Stimulated activated effector memory CD8-positive, alpha-beta T cell treated with anti-CD3 and anti-CD28 coated beads, Interleukin-12 subunit alpha, Interleukin-12 subunit beta, amount 100 ng/mL, for 72 hours (primary cell): Measurements from ENCODE around the gene IST1.
A peak's percentile ranks its signal among the peaks of the same experiment; 100 is the strongest.
"Not testable (repeated sequence)": the region's sequence is repeated elsewhere in the genome, so short reads cannot be mapped to it uniquely, and the experiment has no call there.

Experiments
- ATAC-seq: fragments of 150-1000 bp; cut with Tn5 transposase; 2 replicates; pipeline ENCODE4 v1.10.0; 2021
- DNase-seq, 2 donors: peaks; one replicate each; pipeline ENCODE4 v3.0.0; 2021 to 2022; ENCODE audit warnings: low spot score in 2 of 2
- H3K27ac Mint-ChIP-seq: one replicate; pipeline ENCODE4 v1.8.0; 2022; ENCODE audit warnings: mild to moderate bottlenecking, mixed read lengths
- H3K36me3 Mint-ChIP-seq: one replicate; pipeline ENCODE4 v1.8.0; 2022; ENCODE audit warnings: mild to moderate bottlenecking, mixed read lengths
- H3K4me1 Mint-ChIP-seq: one replicate; pipeline ENCODE4 v1.8.0; 2022; ENCODE audit warnings: mixed read lengths
- H3K4me3 Mint-ChIP-seq: one replicate; pipeline ENCODE4 v1.8.0; 2022; ENCODE audit warnings: mild to moderate bottlenecking, mixed read lengths
- H3K9me3 Mint-ChIP-seq: one replicate; pipeline ENCODE4 v1.8.0; 2022; ENCODE audit warnings: mixed read lengths

Gene IST1

DNA sequence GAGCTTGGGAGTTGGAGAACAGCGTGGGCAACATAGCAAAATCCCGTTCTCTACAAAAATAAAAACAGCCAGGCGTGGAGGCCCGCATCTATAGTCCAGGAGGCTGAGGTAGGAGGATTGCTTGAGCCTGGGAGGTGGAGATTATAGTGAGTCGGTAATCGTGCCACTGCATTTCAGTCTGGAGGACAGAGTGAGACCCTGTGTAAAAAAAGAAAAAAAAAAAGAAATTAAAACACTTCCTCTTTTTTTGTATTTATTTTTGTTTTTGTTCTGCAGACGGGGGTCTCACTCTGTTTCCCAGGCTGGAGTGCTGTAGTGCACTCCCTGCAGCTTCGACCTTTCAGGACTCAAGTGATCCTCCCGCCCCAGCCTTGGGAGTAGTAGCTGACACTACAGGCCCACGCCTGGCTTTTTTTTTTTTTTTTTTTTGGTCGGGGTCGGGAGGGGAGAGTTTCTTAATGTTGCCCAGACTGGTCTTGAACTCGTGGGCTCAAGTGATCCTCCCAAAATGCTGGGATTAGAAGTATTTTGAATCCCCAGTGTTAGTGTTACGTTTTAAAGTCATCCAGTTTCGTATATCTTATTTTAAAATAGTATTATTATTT, 1.5 kb downstream of the IST1 start:
- Mint-ChIP-seq H3K36me3 (peaks cover 59% of the 10 kb centered on the region), H3K4me1 (peaks cover 34% of the 10 kb centered on the region), H3K27ac (peak overlapping the region; percentile 96), H3K9me3 (no peaks in the 10 kb centered on the region), H3K4me3 (peak overlapping the region; percentile 92)
- DNase-seq, result no peak
- ATAC-seq, result no peak

DNA sequence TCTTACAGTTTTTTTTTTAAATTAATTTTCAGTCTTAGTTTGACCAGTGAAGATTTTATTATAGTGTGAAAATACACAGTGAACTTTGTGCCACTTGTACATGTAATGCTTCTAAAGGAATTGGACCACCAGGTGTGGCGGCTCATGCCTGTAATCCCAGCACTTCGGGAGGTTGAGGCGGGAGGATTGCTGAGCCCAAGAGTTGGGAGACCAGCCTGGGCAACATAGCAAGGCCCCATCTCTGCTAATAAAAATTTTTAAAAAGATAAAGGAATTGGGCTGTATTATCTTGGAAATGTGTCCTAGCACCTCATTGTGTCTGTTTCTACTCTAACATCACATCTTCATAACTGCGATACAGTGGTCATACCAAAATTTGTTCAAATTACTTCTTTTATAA, 3.8 kb downstream of the IST1 start:
- peaks cover 81% of the 10 kb centered on the region for H3K36me3 Mint-ChIP-seq
- ATAC-seq (no peak), DNase-seq (no peak)
- peak overlapping the region; percentile 37 for H3K4me3 Mint-ChIP-seq
- H3K9me3 Mint-ChIP-seq, result peaks cover 2% of the 10 kb centered on the region
- H3K27ac Mint-ChIP-seq, result peak overlapping the region; percentile 55
- peaks cover 50% of the 10 kb centered on the region for H3K4me1 Mint-ChIP-seq

DNA sequence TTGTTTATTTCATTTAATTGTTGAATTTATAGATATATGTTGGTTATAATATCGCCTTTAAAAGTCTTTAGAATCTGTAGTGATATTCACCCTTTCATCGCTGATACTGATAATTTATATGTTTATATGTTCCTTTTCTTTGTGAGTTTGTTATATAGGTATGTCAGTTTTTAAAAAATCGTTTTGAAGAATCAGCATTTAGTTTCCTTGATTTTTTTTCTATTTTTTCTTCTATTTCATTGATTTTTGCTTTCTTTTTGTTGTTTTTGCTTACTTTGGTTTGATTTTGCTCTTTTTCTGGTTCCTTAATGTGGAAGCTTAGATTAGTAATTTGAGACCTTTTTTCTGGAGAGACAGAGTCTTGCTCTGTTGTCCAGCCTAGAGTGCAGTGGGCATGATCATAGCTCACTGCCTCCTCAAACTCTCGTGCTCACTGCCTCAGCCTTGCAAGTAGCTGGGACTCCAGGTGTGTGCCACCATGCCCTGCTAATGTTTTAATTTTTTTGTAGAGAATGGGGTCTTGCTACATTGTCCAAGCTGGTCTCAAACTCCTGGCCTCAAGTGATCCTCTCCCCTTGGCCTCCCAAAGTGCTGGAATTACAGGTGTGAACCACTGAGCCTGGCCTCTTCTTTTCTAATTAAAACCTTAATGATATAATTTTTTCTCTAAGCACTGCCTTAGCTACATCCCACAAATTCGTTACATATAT, 7.5 kb downstream of the IST1 start:
- H3K4me1 Mint-ChIP-seq, result peaks cover 76% of the 10 kb centered on the region
- DNase-seq (no peak), ATAC-seq (no peak)
- peak overlapping the region; percentile 39 for H3K4me3 Mint-ChIP-seq
- H3K36me3 Mint-ChIP-seq, result peaks cover 90% of the 10 kb centered on the region
- H3K27ac Mint-ChIP-seq, result no peak overlapping the region
- peaks cover 2% of the 10 kb centered on the region for H3K9me3 Mint-ChIP-seq

DNA sequence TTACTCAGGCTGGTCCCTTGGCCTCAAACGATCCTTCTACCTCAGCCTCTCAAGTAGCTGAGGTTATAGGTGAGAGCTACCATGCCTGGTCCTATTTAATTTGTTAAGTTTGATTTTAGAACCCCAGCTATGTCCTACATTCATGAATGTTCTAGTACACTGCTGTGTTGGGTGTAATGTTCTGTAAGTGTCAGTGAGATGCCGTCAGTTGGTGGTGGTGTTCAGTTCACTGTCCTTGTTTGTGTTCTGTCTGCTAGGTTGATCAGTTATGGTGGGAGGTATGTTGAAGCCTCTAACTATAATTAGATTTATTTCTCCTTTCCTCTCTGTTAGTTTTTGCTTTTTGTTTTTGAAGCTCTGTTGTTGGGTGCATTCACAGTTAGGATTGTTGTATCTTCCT, 8.3 kb downstream of the IST1 start:
- DNase-seq (no peak), ATAC-seq (no peak)
- Mint-ChIP-seq H3K9me3 (peaks cover 2% of the 10 kb centered on the region), H3K4me3 (no peak overlapping the region), H3K36me3 (peaks cover 90% of the 10 kb centered on the region), H3K27ac (no peak overlapping the region), H3K4me1 (peaks cover 84% of the 10 kb centered on the region)

DNA sequence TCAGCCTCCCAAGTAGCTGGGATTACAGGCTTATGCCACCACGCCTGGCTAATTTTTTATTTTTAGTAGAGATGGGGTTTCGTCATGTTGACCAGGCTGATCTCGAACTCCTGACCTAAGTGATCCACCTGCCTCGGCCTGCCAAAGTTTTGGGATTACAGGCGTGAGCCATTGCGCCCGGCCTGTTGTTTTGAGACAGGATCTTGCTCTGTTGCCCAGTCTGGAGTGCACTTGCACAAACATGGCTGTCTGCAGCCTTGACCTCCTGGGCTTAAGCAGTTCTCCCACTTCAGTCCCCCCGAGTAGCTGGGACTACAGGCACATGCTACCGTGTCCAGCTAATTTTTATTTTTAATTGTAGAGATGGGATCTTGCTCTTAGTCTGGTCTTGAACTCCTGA, 8.9 kb downstream of the IST1 start:
- no peak for DNase-seq
- no peak for ATAC-seq
- H3K4me1 Mint-ChIP-seq, result peaks cover 85% of the 10 kb centered on the region
- H3K27ac Mint-ChIP-seq, result peak overlapping the region; percentile 48
- peaks cover 90% of the 10 kb centered on the region for H3K36me3 Mint-ChIP-seq
- H3K9me3 Mint-ChIP-seq, result peaks cover 2% of the 10 kb centered on the region
- H3K4me3 Mint-ChIP-seq, result no peak overlapping the region

DNA sequence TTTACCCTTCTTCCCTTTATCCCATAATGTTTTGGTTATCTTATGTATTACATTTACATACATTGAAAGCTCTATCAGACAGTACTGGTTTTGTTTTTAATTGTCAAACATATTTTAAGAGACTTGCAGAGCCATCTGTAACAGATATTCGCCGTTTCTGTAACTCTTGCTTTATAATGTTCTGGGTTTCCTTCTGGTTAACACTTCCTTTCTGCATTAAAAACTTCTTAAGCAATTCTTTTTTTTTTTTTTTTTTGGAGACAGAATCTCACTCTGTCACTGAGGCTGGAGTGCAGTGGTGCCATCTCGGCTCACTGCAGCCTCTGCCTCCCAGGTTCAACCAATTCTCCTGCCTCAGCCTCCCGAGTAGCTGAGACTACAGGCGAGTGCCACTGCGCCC, 10.4 kb downstream of the IST1 start:
- not testable (repeated sequence) for DNase-seq

DNA sequence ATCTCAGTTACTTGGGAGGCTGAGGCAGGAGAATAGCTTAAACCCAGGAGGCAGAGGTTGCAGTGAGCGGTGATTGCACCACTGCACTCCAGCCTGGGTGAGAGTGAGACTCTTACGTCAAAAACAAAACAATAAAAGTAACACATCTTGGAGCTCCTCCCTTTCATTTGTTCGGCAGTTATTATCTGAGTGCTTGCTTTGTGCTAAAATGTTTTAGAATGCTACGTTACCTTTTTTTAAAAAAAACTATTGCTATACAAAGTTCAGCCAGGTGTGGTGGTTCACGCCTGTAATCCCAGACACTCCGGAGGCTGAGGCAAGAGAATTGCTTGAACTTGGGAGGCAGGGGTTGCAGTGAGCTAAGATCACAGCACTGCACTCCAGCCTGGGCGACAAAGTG, 15.8 kb downstream of the IST1 start:
- H3K27ac Mint-ChIP-seq, result no peak overlapping the region
- ATAC-seq (no peak), DNase-seq (no peak)
- H3K4me1 Mint-ChIP-seq, result peaks cover 72% of the 10 kb centered on the region
- no peaks in the 10 kb centered on the region for H3K9me3 Mint-ChIP-seq
- no peak overlapping the region for H3K4me3 Mint-ChIP-seq
- H3K36me3 Mint-ChIP-seq, result peaks cover 98% of the 10 kb centered on the region

More for the DNA sequence above, 10.4 kb downstream of the IST1 start:
- not testable (repeated sequence) for ATAC-seq, H3K9me3 Mint-ChIP-seq
- peaks cover 77% of the 10 kb centered on the region for H3K4me1 Mint-ChIP-seq
- peak overlapping the region; percentile 33 for H3K4me3 Mint-ChIP-seq
- peak overlapping the region; percentile 26 for H3K27ac Mint-ChIP-seq
- peaks cover 90% of the 10 kb centered on the region for H3K36me3 Mint-ChIP-seq

DNA sequence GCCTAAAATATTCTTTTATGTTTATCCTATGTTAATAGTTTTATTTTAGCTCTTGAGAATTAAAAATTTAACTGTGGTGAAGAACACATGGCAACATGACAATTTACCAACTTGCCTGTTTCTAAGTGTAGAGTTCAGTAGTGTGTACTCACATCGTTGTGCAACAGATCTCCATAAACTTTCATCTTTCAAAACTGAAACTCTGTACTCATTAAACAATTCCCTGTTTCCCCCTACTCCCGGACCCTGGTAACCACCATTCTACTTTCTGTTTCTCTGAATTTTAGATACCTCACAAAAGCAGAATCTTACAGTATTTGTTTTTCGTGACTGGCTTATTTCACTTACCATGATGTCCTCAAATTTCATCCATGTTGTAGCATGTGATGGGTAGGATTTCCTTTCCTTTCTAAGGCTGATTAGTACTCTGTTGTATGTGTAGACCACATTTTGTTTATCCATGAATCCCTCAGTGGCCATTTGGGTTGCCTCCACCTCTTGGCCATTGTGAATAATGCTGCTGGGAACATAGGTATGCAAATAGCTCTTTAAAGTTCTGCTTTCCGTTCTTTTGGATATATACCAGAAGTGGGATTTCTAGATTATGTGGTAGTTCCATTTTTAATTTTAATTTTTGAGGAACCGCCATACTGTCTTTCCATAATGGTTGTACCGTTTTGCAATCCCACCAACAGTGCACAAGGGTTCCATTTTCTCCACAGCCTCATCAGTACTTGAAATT, 17.4 kb downstream of the IST1 start:
- ATAC-seq (no peak), DNase-seq (no peak)
- H3K27ac Mint-ChIP-seq, result peak overlapping the region; percentile 11
- H3K9me3 Mint-ChIP-seq, result no peaks in the 10 kb centered on the region
- peaks cover 98% of the 10 kb centered on the region for H3K36me3 Mint-ChIP-seq
- peaks cover 64% of the 10 kb centered on the region for H3K4me1 Mint-ChIP-seq
- H3K4me3 Mint-ChIP-seq, result no peak overlapping the region

DNA sequence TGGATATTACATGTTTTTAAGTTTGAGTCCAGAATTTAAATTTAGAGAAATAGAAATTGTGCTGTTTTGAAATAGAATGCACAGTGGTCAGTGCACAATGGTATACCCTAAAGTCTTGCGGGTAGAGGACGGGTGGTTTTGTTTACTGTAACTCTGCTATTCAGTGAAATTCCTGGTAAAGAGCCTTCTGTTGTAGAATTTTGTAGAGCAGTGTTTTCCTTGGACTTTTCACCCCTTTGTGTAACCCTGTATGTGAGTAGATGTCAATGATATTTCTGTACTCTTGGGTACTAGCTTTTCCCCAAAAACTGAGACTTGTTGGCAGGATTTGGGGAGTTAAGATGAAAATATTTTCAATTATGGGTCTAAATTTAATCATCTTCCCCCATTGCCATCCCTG, 19.5 kb downstream of the IST1 start:
- Mint-ChIP-seq H3K27ac (peak overlapping the region; percentile 77), H3K9me3 (no peaks in the 10 kb centered on the region), H3K36me3 (peaks cover 98% of the 10 kb centered on the region), H3K4me1 (peaks cover 61% of the 10 kb centered on the region), H3K4me3 (no peak overlapping the region)
- no peak for ATAC-seq
- no peak for DNase-seq

DNA sequence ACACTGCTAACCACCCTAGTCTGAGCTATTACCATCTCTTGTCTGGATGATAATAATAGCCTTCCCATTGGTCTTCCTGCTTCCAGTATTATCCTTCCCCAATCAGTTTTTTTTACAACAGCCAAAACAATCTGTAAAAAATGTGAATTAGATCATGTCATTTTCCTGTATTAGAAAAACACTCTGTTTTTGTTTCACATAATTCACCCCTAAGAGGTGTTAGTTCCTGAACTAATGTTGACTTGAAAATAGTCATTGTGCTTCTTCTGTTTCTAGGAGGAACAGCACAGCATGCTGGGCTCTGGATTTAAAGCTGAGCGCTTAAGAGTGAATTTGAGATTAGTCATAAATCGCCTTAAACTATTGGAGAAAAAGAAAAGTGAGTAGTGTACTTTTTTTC, 20.0 kb downstream of the IST1 start:
- Mint-ChIP-seq H3K4me3 (no peak overlapping the region), H3K27ac (peak overlapping the region; percentile 77)
- DNase-seq, result no peak

DNA sequence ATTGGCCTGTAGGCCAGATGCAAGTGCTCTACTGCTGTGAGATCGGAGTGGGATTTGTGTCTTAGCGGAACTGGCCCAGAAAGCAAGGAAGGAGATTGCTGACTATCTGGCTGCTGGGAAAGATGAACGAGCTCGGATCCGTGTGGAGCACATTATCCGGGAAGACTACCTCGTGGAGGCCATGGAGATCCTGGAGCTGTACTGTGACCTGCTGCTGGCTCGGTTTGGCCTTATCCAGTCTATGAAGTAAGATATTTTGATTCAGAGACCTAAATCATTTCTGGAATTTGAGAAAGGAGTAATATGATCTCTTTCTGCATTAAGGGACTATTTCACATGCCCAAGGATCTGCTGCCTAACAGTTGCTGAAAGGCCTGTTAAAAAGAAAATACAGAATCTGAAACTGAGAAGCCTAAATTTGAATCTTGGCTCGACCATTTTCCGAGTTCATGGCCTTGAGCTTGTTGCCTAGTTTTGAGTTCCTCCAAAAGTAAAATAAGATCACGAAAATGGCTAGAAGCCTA, 21.1 kb downstream of the IST1 start:
- H3K27ac Mint-ChIP-seq, result peak overlapping the region; percentile 77
- H3K36me3 Mint-ChIP-seq, result peaks cover 100% of the 10 kb centered on the region
- no peak for ATAC-seq
- peaks cover 57% of the 10 kb centered on the region for H3K4me1 Mint-ChIP-seq
- DNase-seq, result no peak
- H3K4me3 Mint-ChIP-seq, result no peak overlapping the region
- H3K9me3 Mint-ChIP-seq, result no peaks in the 10 kb centered on the region

More for the DNA sequence above, 20.0 kb downstream of the IST1 start:
- H3K9me3 Mint-ChIP-seq, result no peaks in the 10 kb centered on the region
- ATAC-seq, result no peak
- H3K36me3 Mint-ChIP-seq, result peaks cover 100% of the 10 kb centered on the region
- peaks cover 57% of the 10 kb centered on the region for H3K4me1 Mint-ChIP-seq

DNA sequence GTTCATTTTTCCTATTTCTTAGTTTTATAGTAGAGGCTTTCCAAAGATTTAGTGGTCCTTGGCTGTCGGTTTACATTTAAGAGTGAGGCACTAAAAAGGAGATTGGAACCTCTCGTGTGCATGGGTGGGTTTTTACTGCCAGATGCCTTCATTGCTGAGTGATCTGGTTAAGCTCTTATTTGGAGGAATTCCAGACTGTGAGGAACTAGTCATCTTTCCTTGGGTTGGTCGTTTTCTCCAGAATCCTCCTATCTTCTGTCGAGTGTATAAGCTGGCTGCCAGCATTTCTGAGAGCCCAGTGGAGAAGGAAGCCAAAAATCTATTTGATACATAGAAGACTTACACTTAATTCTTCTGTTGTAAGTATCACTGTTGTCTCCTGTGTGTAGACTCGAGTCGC, 22.6 kb downstream of the IST1 start:
- Mint-ChIP-seq H3K36me3 (peaks cover 100% of the 10 kb centered on the region), H3K27ac (no peak overlapping the region)
- DNase-seq, result no peak

DNA sequence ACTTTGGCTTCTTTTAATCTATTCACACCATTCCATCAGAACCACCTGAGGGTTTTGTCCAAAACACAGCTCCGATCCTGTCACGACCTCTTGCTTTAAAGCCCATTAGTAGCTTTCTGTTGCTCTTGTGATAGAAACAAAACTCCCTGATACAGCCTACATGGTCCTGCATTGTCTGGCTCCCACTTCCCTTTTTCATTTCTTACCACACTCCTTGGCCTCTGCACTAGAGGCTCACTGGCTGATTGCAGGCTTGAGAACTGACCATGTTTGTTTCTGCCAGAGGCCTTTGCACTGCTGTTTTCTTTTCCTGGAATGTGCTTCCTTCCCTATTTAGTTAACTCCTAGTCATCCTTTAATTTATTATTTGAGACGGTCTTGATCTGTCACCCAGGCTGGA, 23.7 kb downstream of the IST1 start:
- ATAC-seq, result no peak
- Mint-ChIP-seq H3K9me3 (no peaks in the 10 kb centered on the region), H3K27ac (peak overlapping the region; percentile 33), H3K4me1 (peaks cover 45% of the 10 kb centered on the region), H3K4me3 (no peak overlapping the region), H3K36me3 (peaks cover 100% of the 10 kb centered on the region)
- no peak for DNase-seq

More for the DNA sequence above, 22.6 kb downstream of the IST1 start:
- ATAC-seq, result no peak
- H3K4me1 Mint-ChIP-seq, result peaks cover 50% of the 10 kb centered on the region
- no peaks in the 10 kb centered on the region for H3K9me3 Mint-ChIP-seq
- H3K4me3 Mint-ChIP-seq, result no peak overlapping the region

DNA sequence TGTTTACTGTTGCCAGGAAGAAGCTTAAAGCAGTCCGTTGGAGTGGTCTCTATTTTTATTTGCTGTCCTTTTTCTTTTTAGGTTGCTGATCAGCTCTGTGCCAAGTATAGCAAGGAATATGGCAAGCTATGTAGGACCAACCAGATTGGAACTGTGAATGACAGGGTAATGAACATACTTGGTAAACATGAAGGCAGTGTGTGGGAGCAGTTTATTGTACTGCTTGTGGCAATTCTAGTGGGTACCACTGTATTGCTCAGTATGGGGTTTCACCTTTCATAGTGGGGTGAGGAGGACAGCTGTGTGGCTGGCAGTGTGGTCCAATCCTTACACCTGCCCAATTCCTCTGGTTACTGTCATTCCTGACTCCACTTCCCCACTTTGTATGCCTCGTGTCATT, 25.3 kb downstream of the IST1 start:
- Mint-ChIP-seq H3K36me3 (peaks cover 100% of the 10 kb centered on the region), H3K4me3 (no peak overlapping the region), H3K27ac (peak overlapping the region; percentile 48), H3K4me1 (peaks cover 30% of the 10 kb centered on the region), H3K9me3 (no peaks in the 10 kb centered on the region)
- no peak for DNase-seq
- no peak for ATAC-seq

DNA sequence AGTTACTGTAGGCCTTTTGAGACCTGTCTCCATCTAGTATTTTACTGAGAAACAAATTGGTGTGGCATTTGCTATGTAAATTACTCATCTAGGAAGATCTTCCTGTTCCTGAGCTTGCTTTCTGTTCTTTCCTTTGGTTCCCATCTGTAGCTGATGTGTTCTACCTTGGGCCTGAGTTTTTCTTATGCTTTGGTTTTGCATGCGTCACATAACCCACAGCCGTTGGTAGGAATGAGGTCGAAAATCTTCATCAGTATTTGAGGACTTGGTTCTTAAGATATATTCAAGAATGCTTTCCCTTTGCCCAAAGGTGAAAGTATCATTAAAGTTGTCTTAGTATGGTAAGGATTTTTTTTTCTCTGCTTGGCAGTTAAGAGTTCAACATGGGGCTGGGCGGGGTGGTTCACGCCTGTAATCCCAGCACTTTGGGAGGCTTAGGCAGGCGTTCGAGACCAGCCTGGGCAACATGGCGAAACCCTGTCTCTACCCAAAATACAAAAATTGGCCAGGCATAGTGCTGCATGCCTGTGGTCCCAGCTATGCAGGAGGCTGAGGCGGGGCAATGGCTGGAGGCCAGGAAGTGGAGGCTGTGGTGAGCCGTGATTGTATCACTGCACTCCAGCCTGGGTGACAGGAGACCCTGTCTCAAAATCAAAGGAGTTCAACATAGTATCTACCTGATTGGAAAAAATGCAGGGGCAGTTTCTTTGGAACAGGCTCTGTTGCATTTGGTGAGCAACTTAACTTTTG, 28.8 kb downstream of the IST1 start:
- Mint-ChIP-seq H3K27ac (peak overlapping the region; percentile 26), H3K9me3 (no peaks in the 10 kb centered on the region), H3K4me3 (no peak overlapping the region), H3K4me1 (peaks cover 17% of the 10 kb centered on the region), H3K36me3 (peaks cover 100% of the 10 kb centered on the region)
- ATAC-seq (no peak), DNase-seq (no peak)
